Cardiac muscle cell (in vitro differentiated cells and primary cell): ENCODE results near the gene CCBE1. TPM values are rescaled to one million over a fixed set of nuclear protein-coding genes. Genes with fewer than 3 reads are reported as not detected.

Experiments used
- DNase-seq, 2 donors: peaks; one replicate each; pipeline versions ENCODE4 v3.0.0 to v3.0.0-alpha.2; 2010 to 2017; ENCODE audit warnings: low read depth in 1 of 2, low spot score in 1 of 2
- H3K27ac ChIP-seq: fragments of 200-600 bp; sonication (generic); 2 replicates; pipeline ENCODE4 v1.5.1; 2016
- H3K27me3 ChIP-seq: fragments of 200-600 bp; sonication (generic); 2 replicates; pipeline ENCODE4 v1.6.0; 2016; ENCODE audit warnings: control low read depth
- H3K36me3 ChIP-seq: fragments of 200-600 bp; sonication (generic); 2 replicates; pipeline ENCODE4 v1.5.1; 2016; ENCODE audit warnings: control low read depth
- H3K4me1 ChIP-seq: fragments of 200-600 bp; sonication (generic); 2 replicates; pipeline ENCODE4 v1.8.1; 2017; ENCODE audit warnings: low read depth, mild to moderate bottlenecking, mixed run types
- H3K4me3 ChIP-seq: fragments of 200-600 bp; sonication (generic); 2 replicates; pipeline ENCODE4 v1.5.1; 2016; ENCODE audit warnings: mild to moderate bottlenecking
- H3K9me3 ChIP-seq: fragments of 200-600 bp; sonication (generic); 2 replicates; pipeline ENCODE4 v1.5.1; 2017; ENCODE audit warnings: low read depth, mild to moderate bottlenecking, control low read depth
- polyA plus RNA-seq: library from polyadenylated mRNA; unstranded; fragments of >200 nt; fragmentation: Nextera tagmentation; extraction: Ambion mirVana; gene quantifications from 2 replicates; pipeline ENCODE4 v1.2.1, GENCODE V29; 2016
- total RNA-seq: library from RNA; depleted of rRNA; stranded (reverse); fragments of >200 nt; gene quantifications from 2 replicates; pipeline ENCODE4 v1.2.3, GENCODE V29; 2016
- TF ChIP-seq, protein P1 (sequence below): IDR thresholded peaks from 2 replicates; pipeline ENCODE4 v1.5.1; 2012; ENCODE audit warnings: low read depth, mild to moderate bottlenecking, low read length

Gene CCBE1
- total and polyA plus RNA-seq, 2 experiments from 2014 or later = 1.5 to 3.7 TPM

DNA sequence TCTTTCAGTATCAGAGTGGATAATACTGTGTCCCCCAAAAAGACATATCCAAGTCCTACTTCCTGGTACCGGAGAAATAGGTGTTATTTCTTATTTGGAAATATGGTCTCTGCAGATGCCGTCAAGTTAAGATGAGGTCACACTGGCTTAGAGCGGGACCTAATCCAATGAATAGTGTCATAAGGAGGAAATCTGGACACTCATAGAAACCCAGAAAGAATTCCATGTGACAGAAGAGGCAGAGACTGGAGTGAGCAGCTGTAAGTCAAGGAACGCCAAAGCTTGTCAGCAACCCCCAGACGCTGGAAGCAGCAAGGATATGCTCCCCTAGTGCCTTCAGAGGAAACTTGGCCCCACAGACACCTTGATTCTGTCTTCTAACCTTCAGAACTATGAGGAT, 69.8 kb downstream of the CCBE1 start:
- TF ChIP-seq, protein P1, sequence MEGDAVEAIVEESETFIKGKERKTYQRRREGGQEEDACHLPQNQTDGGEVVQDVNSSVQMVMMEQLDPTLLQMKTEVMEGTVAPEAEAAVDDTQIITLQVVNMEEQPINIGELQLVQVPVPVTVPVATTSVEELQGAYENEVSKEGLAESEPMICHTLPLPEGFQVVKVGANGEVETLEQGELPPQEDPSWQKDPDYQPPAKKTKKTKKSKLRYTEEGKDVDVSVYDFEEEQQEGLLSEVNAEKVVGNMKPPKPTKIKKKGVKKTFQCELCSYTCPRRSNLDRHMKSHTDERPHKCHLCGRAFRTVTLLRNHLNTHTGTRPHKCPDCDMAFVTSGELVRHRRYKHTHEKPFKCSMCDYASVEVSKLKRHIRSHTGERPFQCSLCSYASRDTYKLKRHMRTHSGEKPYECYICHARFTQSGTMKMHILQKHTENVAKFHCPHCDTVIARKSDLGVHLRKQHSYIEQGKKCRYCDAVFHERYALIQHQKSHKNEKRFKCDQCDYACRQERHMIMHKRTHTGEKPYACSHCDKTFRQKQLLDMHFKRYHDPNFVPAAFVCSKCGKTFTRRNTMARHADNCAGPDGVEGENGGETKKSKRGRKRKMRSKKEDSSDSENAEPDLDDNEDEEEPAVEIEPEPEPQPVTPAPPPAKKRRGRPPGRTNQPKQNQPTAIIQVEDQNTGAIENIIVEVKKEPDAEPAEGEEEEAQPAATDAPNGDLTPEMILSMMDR = no peak

DNA sequence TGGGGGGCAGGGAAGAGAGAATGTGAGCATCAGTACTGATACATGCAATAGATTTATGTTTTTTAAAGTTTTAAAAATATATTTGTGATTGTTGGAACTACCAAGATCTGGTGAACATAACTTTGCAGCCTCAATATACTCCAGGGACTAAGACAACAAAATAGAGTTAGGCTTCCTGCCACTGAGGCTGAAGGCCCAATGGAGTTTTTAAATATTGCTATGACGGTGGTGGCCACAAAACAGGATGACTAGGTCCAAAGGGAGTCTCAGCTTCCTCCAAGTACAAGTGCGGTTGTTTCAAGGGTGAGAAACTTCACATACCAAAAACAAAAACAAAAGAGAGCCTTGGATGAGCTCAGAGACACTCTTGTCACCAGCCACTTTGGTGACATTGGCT, 72.9 kb downstream of the CCBE1 start:
- H3K9me3 ChIP-seq = no peaks in the 10 kb centered on the region
- TF ChIP-seq, protein P1 = no peak
- DNase-seq = no peak
- no peaks in the 10 kb centered on the region for H3K27me3 ChIP-seq
- H3K4me1 ChIP-seq = no peaks in the 10 kb centered on the region
- no peak overlapping the region for H3K27ac ChIP-seq
- H3K4me3 ChIP-seq = no peak overlapping the region
- no peaks in the 10 kb centered on the region for H3K36me3 ChIP-seq

More for the DNA sequence above, 69.8 kb downstream of the CCBE1 start:
- DNase-seq = no peak
- Histone ChIP-seq H3K4me1 (no peaks in the 10 kb centered on the region), H3K27me3 (no peaks in the 10 kb centered on the region), H3K27ac (no peak overlapping the region), H3K9me3 (no peaks in the 10 kb centered on the region), H3K4me3 (no peak overlapping the region), H3K36me3 (no peaks in the 10 kb centered on the region)

DNA sequence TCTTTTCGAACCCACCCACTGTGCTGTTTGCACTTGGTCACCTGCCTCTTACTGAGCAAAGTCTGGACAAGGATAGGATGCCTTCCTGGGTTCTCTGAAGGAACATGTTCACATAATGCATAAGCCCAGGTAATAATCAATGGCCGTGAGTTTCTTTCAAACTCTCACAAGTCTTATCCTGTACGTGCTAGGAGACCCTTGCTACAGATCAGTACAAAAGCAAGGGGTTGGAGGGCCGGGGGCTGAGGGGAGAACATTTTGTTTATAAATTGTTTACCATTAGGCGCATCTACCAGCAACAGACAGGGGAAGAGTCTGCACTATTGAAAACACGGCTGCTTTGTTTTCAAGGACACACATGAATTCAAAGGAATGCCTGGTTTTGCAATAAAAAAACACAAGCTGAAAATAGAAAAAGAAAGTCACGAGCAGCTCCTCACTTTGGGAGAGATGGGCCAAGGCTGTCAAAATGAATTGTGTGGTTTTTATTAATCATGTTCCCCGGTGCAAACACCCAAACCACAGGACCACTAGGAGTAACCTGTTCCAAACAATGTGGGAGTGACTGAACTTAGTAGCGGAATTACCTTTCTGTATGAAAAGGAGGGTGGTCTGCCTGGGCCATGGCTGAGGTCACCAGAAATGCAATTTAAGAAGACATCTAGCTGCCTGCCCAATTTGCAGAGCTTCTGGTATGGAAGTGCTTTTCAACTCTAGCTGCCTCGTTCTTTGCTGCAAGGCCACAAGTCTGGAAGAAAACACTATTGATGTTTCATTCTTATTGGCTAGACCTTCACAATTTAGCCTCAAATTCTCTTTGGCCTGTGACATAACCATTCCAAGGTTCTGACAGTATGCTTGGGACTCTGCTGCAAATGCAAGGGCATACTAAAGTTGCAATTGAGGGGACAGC, 73.5 kb downstream of the CCBE1 start:
- Histone ChIP-seq H3K4me3 (no peak overlapping the region), H3K4me1 (no peaks in the 10 kb centered on the region), H3K9me3 (no peaks in the 10 kb centered on the region), H3K36me3 (no peaks in the 10 kb centered on the region), H3K27me3 (no peaks in the 10 kb centered on the region), H3K27ac (no peak overlapping the region)
- TF ChIP-seq, protein P1 = no peak
- DNase-seq = peak in 1 of 2 donors; percentile 84

DNA sequence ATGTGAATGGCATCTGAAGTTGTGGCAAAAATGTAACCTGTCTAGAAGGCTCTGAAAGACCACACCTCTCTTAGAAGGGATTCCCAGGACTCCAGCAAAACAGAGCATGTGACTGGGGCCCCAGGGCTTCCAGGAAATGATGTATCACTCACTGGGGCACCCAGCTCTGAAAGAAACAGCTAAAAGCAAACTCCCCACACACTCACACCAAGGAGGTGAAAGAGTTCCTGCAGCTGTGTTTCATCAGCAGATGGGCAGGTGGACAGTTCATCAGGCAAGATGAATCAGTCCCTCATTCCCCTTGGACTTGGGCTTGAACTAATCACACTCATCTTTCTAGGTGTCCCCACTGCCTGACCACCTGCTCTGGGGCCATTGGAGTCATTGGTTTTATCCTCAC, 76.2 kb downstream of the CCBE1 start:
- no peaks in the 10 kb centered on the region for H3K9me3 ChIP-seq
- no peaks in the 10 kb centered on the region for H3K27me3 ChIP-seq
- no peak overlapping the region for H3K4me3 ChIP-seq
- H3K4me1 ChIP-seq = no peaks in the 10 kb centered on the region
- H3K27ac ChIP-seq = no peak overlapping the region
- DNase-seq = no peak
- TF ChIP-seq, protein P1 = no peak
- no peaks in the 10 kb centered on the region for H3K36me3 ChIP-seq

DNA sequence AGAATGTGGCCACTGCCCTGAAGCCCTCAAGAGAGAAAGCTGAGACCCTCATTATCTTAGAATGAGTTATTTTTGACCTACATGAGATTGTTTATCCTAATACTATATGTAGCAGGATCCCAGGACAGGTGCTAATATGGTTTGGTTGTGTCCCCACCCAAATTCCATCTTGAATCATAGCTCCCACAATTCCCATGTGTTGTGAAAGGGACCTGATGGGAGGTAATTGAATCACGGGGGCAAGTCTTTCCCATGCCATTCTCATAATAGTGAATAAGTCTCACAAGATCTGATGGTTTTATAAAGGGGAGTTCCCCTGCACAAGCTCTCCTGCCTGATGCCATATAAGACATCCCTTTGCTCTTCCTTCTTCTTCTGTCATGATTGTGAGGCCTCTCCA, 76.8 kb downstream of the CCBE1 start:
- H3K4me3 ChIP-seq = no peak overlapping the region
- no peak overlapping the region for H3K27ac ChIP-seq
- no peaks in the 10 kb centered on the region for H3K4me1 ChIP-seq
- H3K9me3 ChIP-seq = no peaks in the 10 kb centered on the region
- no peaks in the 10 kb centered on the region for H3K36me3 ChIP-seq
- TF ChIP-seq, protein P1 = no peak
- no peaks in the 10 kb centered on the region for H3K27me3 ChIP-seq
- no peak for DNase-seq
